H1 (cell line): ENCODE data around the gene KRT78. TPM values are rescaled to one million over a fixed set of nuclear protein-coding genes. Genes with fewer than 3 reads are reported as not detected.

Experiments used
- CTCF ChIA-PET: fragments of 300-600 bp; sonication (Branson Sonifier 250); formaldehyde crosslinking; loops from one replicate; lab custom pipeline; 2021; ENCODE audit not compliant: partially characterized antibody; lab: Charles Lee
- POLR2A ChIA-PET: fragments of 300-600 bp; sonication (Branson Sonifier 250); formaldehyde crosslinking; loops from one replicate; lab custom pipeline; 2021; ENCODE audit warnings: inconsistent platforms; ENCODE audit not compliant: partially characterized antibody; lab: Charles Lee
- DNase-seq, 2 experiments: peaks; one replicate each; pipeline versions ENCODE4 v3.0.0 to v3.0.0-alpha.2; 2010 to 2022; ENCODE audit warnings: low spot score in 2 of 2, low read depth in 1 of 2, mixed read lengths in 1 of 2
- FAIRE-seq: peaks from 2 replicates; lab custom pipeline; 2011; peaks lifted over from hg19 to GRCh38; lab: Jason Lieb, UNC
- H2AFZ ChIP-seq: 2 replicates; pipeline ENCODE4 v1.8.1; 2012; ENCODE audit warnings: low read length, inconsistent platforms
- H2AK5ac ChIP-seq: 2 replicates; pipeline ENCODE4 v1.6.1; 2013; ENCODE audit warnings: low read depth, low read length
- H2BK120ac ChIP-seq: replicated peaks from 2 replicates; pipeline ENCODE3; 2013; ENCODE audit warnings: low read depth, low read length, inconsistent platforms
- H2BK12ac ChIP-seq: 2 replicates; pipeline ENCODE4 v1.6.1; 2013; ENCODE audit warnings: low read depth, low read length
- H2BK15ac ChIP-seq: 2 replicates; pipeline ENCODE4 v1.6.1; 2013; ENCODE audit warnings: low read length
- H2BK20ac ChIP-seq: 2 replicates; pipeline ENCODE4 v1.6.1; 2013; ENCODE audit warnings: low read length
- H2BK5ac ChIP-seq: 2 replicates; pipeline ENCODE4 v1.6.1; 2013; ENCODE audit warnings: low read depth, low read length
- H3K14ac ChIP-seq: 2 replicates; pipeline ENCODE4 v1.6.1; 2013; ENCODE audit warnings: inconsistent platforms; ENCODE audit not compliant: insufficient read length
- H3K18ac ChIP-seq: 2 replicates; pipeline ENCODE4 v1.6.1; 2013; ENCODE audit warnings: low read length; ENCODE audit errors: extremely low read depth
- H3K23ac ChIP-seq: 2 replicates; pipeline ENCODE4 v1.6.1; 2013; ENCODE audit warnings: inconsistent platforms; ENCODE audit not compliant: insufficient read length
- H3K23me2 ChIP-seq: 2 replicates; pipeline ENCODE4 v1.6.1; 2013; ENCODE audit warnings: low read depth, low read length
- H3K27ac ChIP-seq: 2 replicates; pipeline ENCODE4 v1.6.1; 2011; ENCODE audit warnings: low read depth, low read length, inconsistent platforms
- H3K27me3 ChIP-seq, 4 experiments: replicated peaks in 1 of 4; 1 replicate in 1 of 4; 2 replicates in 3 of 4; pipeline versions ENCODE4 v1.6.1 to v1.8.1; 2011 to 2013; ENCODE audit warnings: low read length in 3 of 4, mild to moderate bottlenecking in 3 of 4, inconsistent platforms in 2 of 4, mixed read lengths in 2 of 4, moderate library complexity in 1 of 4; ENCODE audit not compliant: control insufficient read depth in 3 of 4, insufficient read depth in 3 of 4; ENCODE audit errors: extremely low read depth in 1 of 4
- H3K36me3 ChIP-seq, 4 experiments: 2 replicates each; pipeline versions ENCODE4 v1.6.1 to v1.8.1; 2011 to 2013; ENCODE audit warnings: mild to moderate bottlenecking in 4 of 4, low read length in 3 of 4, moderate library complexity in 2 of 4, control low read depth in 1 of 4, inconsistent platforms in 1 of 4; ENCODE audit not compliant: insufficient read depth in 4 of 4, control insufficient read depth in 2 of 4
- H3K4ac ChIP-seq: replicated peaks from 2 replicates; pipeline ENCODE3; 2013; ENCODE audit warnings: low read length, low read depth, mixed read lengths, inconsistent platforms; ENCODE audit not compliant: insufficient read length
- H3K4me1 ChIP-seq, 4 experiments: replicated peaks in 1 of 4; 1 replicate in 1 of 4; 2 replicates in 3 of 4; pipeline versions ENCODE4 v1.6.1 to v1.8.1; 2011 to 2013; ENCODE audit warnings: low read length in 3 of 4, inconsistent platforms in 2 of 4, mixed read lengths in 1 of 4; ENCODE audit not compliant: insufficient read depth in 4 of 4, control insufficient read depth in 3 of 4
- H3K4me2 ChIP-seq, 2 experiments: 2 replicates each; pipeline versions ENCODE4 v1.6.1 to v1.8.1; 2011 to 2013; ENCODE audit warnings: low read depth in 2 of 2, low read length in 2 of 2, control low read depth in 1 of 2, inconsistent platforms in 1 of 2, mild to moderate bottlenecking in 1 of 2; ENCODE audit not compliant: insufficient read depth in 1 of 2
- H3K4me3 ChIP-seq, 4 experiments: fragments of 200-600, 300-600 bp in 1 of 4; sonication (generic), shearing (Covaris generic), sonication (Bioruptor Twin) in 1 of 4; 2 replicates each; pipeline versions ENCODE4 v1.5.1 to v1.8.1; 2011 to 2016; ENCODE audit warnings: low read length in 4 of 4, low read depth in 3 of 4, control low read depth in 2 of 4, inconsistent platforms in 2 of 4, mild to moderate bottlenecking in 2 of 4, mixed read lengths in 1 of 4, moderate library complexity in 1 of 4; ENCODE audit not compliant: insufficient read depth in 2 of 4; ENCODE audit errors: extremely low read depth in 1 of 4
- H3K56ac ChIP-seq: replicated peaks from 2 replicates; pipeline ENCODE3; 2013; ENCODE audit warnings: low read depth, mild to moderate bottlenecking, mixed read lengths, low read length, inconsistent platforms; ENCODE audit not compliant: insufficient read length
- H3K79me1 ChIP-seq: 2 replicates; pipeline ENCODE4 v1.6.1; 2013; ENCODE audit warnings: low read depth, low read length, control low read depth
- H3K79me2 ChIP-seq, 2 experiments: 2 replicates each; pipeline versions ENCODE4 v1.6.1 to v1.8.1; 2012 to 2013; ENCODE audit warnings: low read length in 2 of 2, mild to moderate bottlenecking in 2 of 2, inconsistent platforms in 1 of 2; ENCODE audit not compliant: insufficient read depth in 2 of 2, control insufficient read depth in 1 of 2
- H3K9ac ChIP-seq, 4 experiments: replicated peaks in 1 of 4; 1 replicate in 1 of 4; 2 replicates in 3 of 4; pipeline versions ENCODE4 v1.6.1 to v1.8.1; 2011 to 2013; ENCODE audit warnings: low read depth in 3 of 4, low read length in 3 of 4, control low read depth in 2 of 4, mild to moderate bottlenecking in 2 of 4, moderate library complexity in 2 of 4, inconsistent platforms in 1 of 4; ENCODE audit errors: extremely low read depth in 1 of 4
- H3K9me3 ChIP-seq, 2 experiments: 2 replicates each; pipeline versions ENCODE4 v1.6.1 to v1.8.1; 2012 to 2013; ENCODE audit warnings: mild to moderate bottlenecking in 2 of 2, moderate library complexity in 2 of 2, control low read depth in 1 of 2, inconsistent platforms in 1 of 2, low read depth in 1 of 2, low read length in 1 of 2, mixed read lengths in 1 of 2; ENCODE audit not compliant: insufficient read depth in 2 of 2
- H4K20me1 ChIP-seq, 2 experiments: replicated peaks in 1 of 2; 2 replicates each; pipeline versions ENCODE3 to v1.8.1; 2011 to 2013; ENCODE audit warnings: inconsistent platforms in 2 of 2, low read length in 2 of 2, mild to moderate bottlenecking in 1 of 2; ENCODE audit not compliant: insufficient read depth in 2 of 2, control insufficient read depth in 1 of 2
- H4K5ac ChIP-seq: 2 replicates; pipeline ENCODE4 v1.6.1; 2013; ENCODE audit warnings: low read length, low read depth, mixed read lengths, inconsistent platforms; ENCODE audit not compliant: insufficient read length
- H4K8ac ChIP-seq: 2 replicates; pipeline ENCODE4 v1.8.0; 2013; ENCODE audit warnings: mild to moderate bottlenecking, moderate library complexity, low read length, inconsistent platforms; ENCODE audit not compliant: insufficient read depth; ENCODE audit errors: extremely low read depth
- H4K91ac ChIP-seq: replicated peaks from 2 replicates; pipeline ENCODE3; 2013; ENCODE audit warnings: low read length, mixed read lengths, inconsistent platforms; ENCODE audit not compliant: insufficient read length
- ASH2L ChIP-seq: fragments of 200-600, 300-600 bp; sonication (generic); IDR thresholded peaks from one replicate; pipeline ENCODE4 v1.7.1; 2017; ENCODE audit warnings: low read length
- CHD1 ChIP-seq: IDR thresholded peaks from 2 replicates; pipeline ENCODE4 v1.6.1; 2012; ENCODE audit warnings: low read depth, low read length, improper control_type of control experiment
- EGR1 ChIP-seq: IDR thresholded peaks from 2 replicates; pipeline ENCODE4 v1.6.1; 2011; ENCODE audit warnings: low read depth, low read length, borderline replicate concordance
- JUN ChIP-seq: IDR thresholded peaks from 2 replicates; pipeline ENCODE4 v1.6.1; 2011; ENCODE audit warnings: low read depth, mild to moderate bottlenecking, improper control_type of control experiment, low read length
- JUND ChIP-seq: IDR thresholded peaks from 2 replicates; pipeline ENCODE4 v1.6.1; 2011; ENCODE audit warnings: mild to moderate bottlenecking, improper control_type of control experiment, low read length
- POU5F1 ChIP-seq: IDR thresholded peaks from 2 replicates; pipeline ENCODE4 v1.6.1; 2011; ENCODE audit warnings: low read depth, mild to moderate bottlenecking, low read length, moderate library complexity
- RBBP5 ChIP-seq: IDR thresholded peaks from 2 replicates; pipeline ENCODE4 v1.7.1; 2012; ENCODE audit warnings: low read depth, mild to moderate bottlenecking, inconsistent platforms, low read length, moderate library complexity, borderline replicate concordance
- RXRA ChIP-seq: IDR thresholded peaks from 2 replicates; pipeline ENCODE4 v1.6.1; 2011; ENCODE audit warnings: low read depth, mild to moderate bottlenecking, low read length, moderate library complexity; ENCODE audit not compliant: insufficient read depth
- SIRT6 ChIP-seq: IDR thresholded peaks from one replicate; pipeline ENCODE4 v1.7.1; 2012; ENCODE audit warnings: low read length, inconsistent platforms
- SIX5 ChIP-seq: IDR thresholded peaks from 2 replicates; pipeline ENCODE4 v1.6.1; 2011; ENCODE audit warnings: mild to moderate bottlenecking, low read depth, low read length
- SRF ChIP-seq: IDR thresholded peaks from 2 replicates; pipeline ENCODE4 v1.6.1; 2011; ENCODE audit warnings: mild to moderate bottlenecking, low read depth, low read length, moderate library complexity
- USF2 ChIP-seq: IDR thresholded peaks from 2 replicates; pipeline ENCODE4 v1.6.1; 2011; ENCODE audit warnings: low read length, improper control_type of control experiment
- YY1 ChIP-seq: IDR thresholded peaks from 2 replicates; pipeline ENCODE4 v1.6.1; 2011; ENCODE audit warnings: low read depth, mild to moderate bottlenecking, low read length
- WGBS, 2 experiments: shearing (Covaris generic) in 1 of 2; methylation state at CpG; one replicate each; pipeline versions ENCODE4 v1.1.6 to v1.1.7; 2013 to 2015; ENCODE audit warnings: low lambda C conversion rate in 2 of 2, mixed read lengths in 2 of 2, inconsistent platforms in 1 of 2, low coverage in 1 of 2, missing lambda C conversion rate in 1 of 2; ENCODE audit not compliant: insufficient replicate concordance in 2 of 2, insufficient coverage in 1 of 2, insufficient read length in 1 of 2; ENCODE audit errors: extremely low coverage in 1 of 2, missing lambda C conversion rate in 1 of 2; 5-methylcytosine and 5-hydroxymethylcytosine counted together
- polyA plus RNA-seq, 7 experiments: library from polyadenylated mRNA; depleted of rRNA in 3 of 7; stranded (reverse) in 5 of 7; unstranded in 2 of 7; fragments of >200 nt in 5 of 7; fragments of 200-250 nt in 2 of 7; gene quantifications; 1 replicate in 5 of 7; 2 replicates in 1 of 7; 4 replicates in 1 of 7; pipeline versions ENCODE4 v1.2.1 to v1.2.3, GENCODE V29; 2011 to 2013; ENCODE audit warnings: missing spikeins in 2 of 7, mixed read lengths in 2 of 7
- total RNA-seq: library from RNA; stranded (reverse); fragmentation: NEBNext Ultra II Directional; extraction: Animal tissue kit (Norgen Biotek cat#: 25700); gene quantifications from 2 replicates; pipeline ENCODE4 v1.2.1, GENCODE V29; 2021
- TF ChIP-seq, protein P1 (sequence below): IDR thresholded peaks from 2 replicates; pipeline ENCODE4 v1.6.1; 2012; ENCODE audit warnings: inconsistent platforms

Gene KRT78
- total and polyA plus RNA-seq, 2 of the 8 experiments (the other 6 are each of a cell fraction or from before 2014, with no cell fraction given): not detected

DNA sequence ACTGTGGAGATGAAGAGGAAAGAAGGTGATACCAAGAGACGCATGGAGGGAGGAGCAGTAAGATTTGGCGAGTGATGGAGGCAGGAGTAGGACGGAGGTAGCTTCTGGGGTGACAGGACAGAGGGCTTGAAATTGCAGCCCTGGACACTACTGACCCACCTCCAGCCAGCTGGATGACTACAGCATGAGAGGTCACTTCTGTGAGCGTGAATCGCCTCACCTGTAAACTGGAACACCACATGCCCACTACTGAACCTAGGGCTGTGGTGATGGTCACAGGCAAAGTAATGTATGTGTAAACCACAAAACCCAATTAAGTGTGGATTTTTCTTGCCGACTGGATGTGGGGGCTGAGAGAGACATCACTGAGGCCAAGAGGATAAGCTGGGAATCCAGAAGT, 28.3 kb downstream of the KRT78 start:
- no peak overlapping the region for H3K4me2 ChIP-seq
- TF ChIP-seq YY1 (no peak), JUN (no peak), SRF (no peak), SIRT6 (no peak), SIX5 (no peak), RXRA (no peak), POU5F1 (no peak), CHD1 (no peak), ASH2L (no peak), EGR1 (no peak), RBBP5 (no peak), USF2 (no peak), JUND (no peak)
- TF ChIP-seq, protein P1, sequence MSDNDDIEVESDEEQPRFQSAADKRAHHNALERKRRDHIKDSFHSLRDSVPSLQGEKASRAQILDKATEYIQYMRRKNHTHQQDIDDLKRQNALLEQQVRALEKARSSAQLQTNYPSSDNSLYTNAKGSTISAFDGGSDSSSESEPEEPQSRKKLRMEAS: no peak

More for the DNA sequence above, 28.3 kb downstream of the KRT78 start:
- 86% methylated on average over 6 of the region's 6 CpGs; no CpG with 5 or more reads in 1 of the 2 experiments for WGBS, 2 experiments
- no peak overlapping the region for H2BK15ac ChIP-seq
- H3K18ac ChIP-seq: no peak overlapping the region
- no peak overlapping the region for H3K56ac ChIP-seq
- ChIA-PET POLR2A (no interaction called here), CTCF (interaction anchor here (0.9 to 2.0 kb wide), 9 partner anchors 19 to 541 kb away, joined by 3 to 7 read pairs (median 3); no protein-coding TSS in a partner anchor)
- no peaks in the 10 kb centered on the region for H3K23me2 ChIP-seq
- H3K27ac ChIP-seq: no peak overlapping the region
- no peak for DNase-seq
- H3K23ac ChIP-seq: no peak overlapping the region
- no peak overlapping the region for H4K5ac ChIP-seq
- no peaks in the 10 kb centered on the region for H3K79me1 ChIP-seq
- no peak overlapping the region for H3K9ac ChIP-seq
- no peaks in the 10 kb centered on the region for H4K20me1 ChIP-seq
- H2AK5ac ChIP-seq: no peak overlapping the region
- no peak overlapping the region for H2BK12ac ChIP-seq
- H4K8ac ChIP-seq: no peak overlapping the region; the same call in 1 of the 2 replicates
- H2BK5ac ChIP-seq: no peak overlapping the region
- no peak overlapping the region for H4K91ac ChIP-seq
- no peak overlapping the region for H2BK20ac ChIP-seq
- no peak for FAIRE-seq
- H3K4ac ChIP-seq: no peak overlapping the region
- H3K4me1 ChIP-seq: no peaks in the 10 kb centered on the region
- 0 out of 7 replicates have a peak, but pooled peaks cover 0 to 2% (median 0%) of the 10 kb centered on the region in 4 experiments for H3K27me3 ChIP-seq
- H3K36me3 ChIP-seq: no peaks in the 10 kb centered on the region
- no peaks in the 10 kb centered on the region for H3K79me2 ChIP-seq
- no peak overlapping the region for H2BK120ac ChIP-seq
- no peak overlapping the region for H3K14ac ChIP-seq
- no peaks in the 10 kb centered on the region for H3K9me3 ChIP-seq
- no peak overlapping the region for H3K4me3 ChIP-seq
- no peak overlapping the region for H2AFZ ChIP-seq
